Fibroblast of skin of right biceps (primary cell): ENCODE measurements around the gene GDPD5.

ENCODE experiments used
- DNase-seq: peaks from one replicate; pipeline ENCODE4 v3.0.0-alpha.2; 2013

GDPD5 gene

DNA sequence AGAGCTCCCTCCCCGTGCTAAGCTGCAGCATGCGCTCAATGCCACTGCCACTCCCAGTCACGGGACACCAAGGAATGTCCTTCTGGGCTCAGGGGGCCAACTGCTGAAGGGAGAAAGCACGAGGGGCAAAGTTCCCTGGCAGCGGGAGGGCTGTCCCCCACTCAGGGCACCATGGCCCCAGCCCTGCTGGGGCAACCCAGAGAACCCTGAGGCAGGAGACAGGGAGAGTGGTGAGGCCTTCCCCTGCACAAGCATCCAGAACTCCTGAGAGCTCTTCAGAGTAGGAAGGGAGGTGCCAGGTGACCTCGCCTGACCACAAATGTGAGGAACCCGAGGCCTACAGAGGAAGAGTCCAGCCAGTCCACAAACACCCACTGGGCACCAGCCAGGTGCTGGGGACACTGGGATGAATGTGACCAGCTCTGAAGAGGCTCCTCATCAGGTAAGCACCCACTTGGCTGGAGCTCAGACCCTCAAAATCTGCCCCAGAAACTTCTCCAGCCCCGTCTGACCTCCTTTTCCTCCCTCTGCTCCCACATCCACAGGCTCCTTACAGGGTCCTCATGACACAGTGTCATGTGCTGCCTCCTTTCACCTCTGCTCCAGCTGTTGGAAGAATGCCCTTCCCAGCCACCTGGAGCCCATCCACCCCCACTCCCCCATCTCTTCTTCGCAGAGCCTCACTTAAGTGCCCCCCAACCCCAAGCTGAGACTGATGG lies 15.6 kb downstream of the GDPD5 start:
- no peak for DNase-seq

DNA sequence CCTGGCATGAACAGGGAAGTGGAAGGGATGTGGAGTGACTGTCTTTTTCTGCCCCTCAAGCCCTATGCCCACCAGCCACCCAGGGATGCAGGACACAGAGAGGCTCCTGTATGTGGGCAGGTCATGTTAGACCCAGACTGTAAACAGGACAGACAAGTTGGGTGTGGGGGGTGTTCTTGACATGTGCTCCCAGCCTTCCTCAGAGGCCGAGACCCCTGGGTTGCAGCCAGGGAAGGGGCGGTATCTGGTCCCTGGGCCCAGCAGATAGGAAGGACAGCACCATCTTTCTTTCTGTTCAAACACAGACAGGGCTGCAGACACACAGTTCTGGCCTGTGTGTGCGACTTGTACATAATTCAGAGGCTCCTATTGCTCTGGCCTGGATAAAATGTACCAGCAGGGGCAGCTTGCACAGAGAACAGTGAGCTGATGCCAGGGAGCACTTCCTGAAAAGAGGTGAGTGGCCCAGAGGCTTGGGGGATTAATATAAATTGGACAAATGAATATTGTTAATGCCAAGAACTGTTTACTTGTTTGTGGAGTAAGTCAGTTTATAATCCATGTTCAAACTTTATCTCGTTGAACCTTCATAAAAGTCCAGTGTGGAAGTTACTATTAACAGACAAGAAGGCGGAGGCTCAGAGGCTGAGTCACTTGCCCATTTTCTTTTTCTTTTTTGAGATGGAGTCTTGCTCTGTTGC lies 16.6 kb downstream of the GDPD5 start:
- DNase-seq, result no peak

DNA sequence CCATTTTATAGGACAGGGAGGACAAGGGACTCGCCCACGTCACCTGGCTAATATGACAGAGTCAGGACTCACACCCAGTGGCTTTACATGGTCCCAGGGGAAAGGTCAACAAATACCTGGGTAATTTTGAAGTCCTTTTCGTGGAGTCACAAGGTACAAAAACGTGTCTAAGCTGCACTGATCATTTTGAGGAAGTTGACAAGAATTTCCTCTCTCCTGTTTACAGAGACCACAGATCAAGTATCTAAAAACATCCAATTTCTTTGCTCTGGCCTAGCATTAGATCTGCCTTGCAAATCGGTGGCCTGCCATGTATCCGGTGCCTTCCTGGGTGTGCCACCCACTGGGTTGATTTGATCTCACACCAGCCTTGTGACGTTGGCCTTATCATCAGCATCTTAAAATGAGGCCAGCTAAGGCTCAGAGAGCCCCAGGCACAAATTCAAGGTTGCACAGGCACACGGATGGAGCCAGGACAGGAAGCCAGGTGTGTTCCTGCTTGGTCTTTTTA lies 17.6 kb downstream of the GDPD5 start:
- DNase-seq, result no peak

DNA sequence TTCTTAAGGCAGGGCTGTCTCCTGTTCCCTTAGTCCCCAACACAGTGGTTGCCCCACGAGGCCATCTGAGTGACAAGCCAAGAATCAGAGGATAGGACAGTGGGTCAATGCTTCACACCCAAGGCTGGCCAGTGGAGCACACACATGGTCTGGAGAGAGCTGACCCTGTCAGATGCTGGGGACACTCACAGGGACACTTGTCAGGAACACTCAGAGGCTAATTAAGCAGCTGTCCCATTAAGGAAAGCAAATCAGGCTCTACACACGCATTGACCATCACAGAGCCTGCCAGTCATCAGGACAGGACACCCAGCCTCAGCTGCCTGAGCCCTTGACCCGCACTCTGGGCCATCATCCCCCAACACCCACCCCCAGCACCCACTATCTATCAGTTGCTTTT lies 18.2 kb downstream of the GDPD5 start:
- no peak for DNase-seq

DNA sequence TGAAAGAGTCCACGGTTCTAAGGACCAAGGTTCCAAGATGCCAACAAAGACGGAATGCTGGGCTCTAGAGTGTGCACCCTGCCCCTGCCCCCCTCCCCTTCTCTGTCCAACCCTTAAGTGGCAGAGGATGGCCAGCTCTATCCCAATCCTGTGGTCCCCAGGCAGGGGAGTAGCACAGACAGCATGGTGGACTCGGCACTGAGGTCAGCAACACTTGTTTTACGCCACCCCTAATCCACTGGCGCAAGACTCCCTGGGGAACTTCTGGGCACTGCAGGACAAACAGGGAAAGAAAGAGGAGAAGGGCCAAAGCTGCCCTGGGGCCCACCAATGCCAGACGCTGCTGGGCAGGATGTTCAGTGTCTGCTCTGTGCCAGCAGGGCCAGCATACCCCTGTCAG lies 18.9 kb downstream of the GDPD5 start:
- no peak for DNase-seq

DNA sequence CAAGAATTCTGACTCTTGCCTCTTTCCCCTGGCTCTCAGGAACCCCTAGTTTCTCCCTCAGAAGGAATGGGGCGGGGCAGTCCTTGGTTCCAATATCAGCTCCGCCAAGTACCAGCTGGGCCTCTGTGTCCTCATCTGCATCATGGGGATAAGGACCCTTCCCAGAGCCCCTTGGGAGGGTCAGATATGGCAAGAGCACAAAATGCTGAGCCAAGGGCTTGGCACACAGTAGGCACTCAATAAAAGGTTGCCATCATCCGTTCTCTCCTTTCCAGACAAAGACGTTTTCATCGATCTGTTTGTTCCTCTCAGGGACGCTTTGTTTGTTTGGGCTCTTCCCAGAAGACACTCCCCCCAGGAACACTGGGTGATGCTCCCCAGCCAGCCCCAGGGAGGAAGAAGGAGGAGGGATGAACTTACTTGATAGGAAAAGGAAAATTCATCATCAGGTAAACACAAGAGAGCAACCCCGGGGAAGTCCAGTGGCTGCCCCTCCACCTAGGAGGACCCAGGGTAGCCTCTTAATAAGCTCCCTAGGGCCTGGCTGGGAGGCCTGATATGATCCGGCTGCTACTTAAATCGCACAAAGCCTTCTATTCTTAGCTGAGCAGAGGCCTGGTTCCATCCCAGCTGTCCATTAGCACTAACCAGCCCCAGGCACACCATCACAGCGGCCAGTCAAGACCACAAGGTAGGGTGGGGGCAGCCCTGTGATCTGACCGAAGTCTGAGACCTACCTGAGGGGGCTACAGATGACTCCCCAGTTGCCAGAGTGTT lies 19.6 kb downstream of the GDPD5 start:
- DNase-seq, result no peak

DNA sequence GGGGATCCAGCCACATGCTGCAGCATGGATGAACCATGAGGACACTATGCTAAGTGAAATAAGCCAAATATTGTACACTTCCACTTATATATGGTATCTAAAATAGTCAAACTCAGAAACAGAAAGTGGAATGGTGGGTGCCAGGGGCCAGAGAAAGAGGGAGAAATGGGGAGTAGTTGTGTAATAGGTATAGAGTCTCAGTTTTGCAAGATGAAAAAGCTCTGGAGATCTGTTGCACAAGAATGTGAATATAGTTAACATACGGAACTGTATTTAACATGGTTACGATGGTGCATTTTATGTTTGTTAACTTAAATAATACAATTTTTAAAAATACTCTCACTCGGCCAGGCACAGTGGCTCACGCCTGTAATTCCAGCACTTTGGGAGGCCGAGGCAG lies 21.2 kb downstream of the GDPD5 start:
- DNase-seq, result no peak

DNA sequence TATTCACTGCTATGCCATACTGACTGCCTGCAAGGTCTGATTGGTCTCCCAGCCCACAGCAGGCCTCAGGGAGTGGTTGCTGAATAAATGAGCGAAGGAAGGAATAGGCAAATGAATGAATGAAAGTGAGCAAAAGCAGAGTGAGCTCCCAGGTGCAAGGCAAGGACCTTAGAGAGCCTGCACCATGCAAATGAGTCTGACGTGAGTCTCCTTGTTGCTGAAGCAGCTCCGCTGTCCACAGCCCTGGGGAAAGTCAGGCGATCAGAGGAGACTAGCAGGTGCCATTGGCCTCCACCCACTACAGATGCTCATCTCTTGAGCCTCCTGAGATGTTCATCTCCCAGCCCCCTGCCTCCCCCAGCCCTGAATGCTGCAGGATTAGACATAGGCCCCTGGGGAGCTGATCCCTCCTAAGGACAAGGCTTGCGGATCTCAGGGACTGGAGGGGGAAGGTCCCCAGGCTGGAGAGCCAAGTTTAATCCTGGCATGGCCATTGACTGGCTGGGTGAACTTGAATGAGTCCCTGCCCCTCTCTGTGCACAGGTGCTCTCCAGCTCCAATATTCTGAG lies 22.1 kb downstream of the GDPD5 start:
- DNase-seq, result no peak

DNA sequence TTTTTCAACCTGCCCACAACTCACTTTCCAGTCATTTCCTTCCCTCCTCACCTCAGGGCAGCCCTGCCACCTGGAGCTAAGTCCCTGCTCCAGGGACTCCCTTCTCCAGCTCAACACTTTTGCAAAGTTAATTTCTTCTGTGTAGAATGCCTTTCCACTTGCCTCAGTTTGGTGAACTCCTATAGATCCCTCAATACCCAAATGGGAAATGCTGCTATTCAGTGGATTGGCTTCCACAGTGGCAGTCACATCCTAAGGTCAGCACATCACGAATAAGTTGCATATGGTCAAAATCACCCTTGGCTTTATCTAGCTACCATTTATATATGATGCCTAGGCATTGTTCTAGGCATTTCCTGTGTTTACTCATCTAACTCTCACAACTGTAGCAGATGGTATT lies 23.6 kb downstream of the GDPD5 start:
- no peak for DNase-seq

DNA sequence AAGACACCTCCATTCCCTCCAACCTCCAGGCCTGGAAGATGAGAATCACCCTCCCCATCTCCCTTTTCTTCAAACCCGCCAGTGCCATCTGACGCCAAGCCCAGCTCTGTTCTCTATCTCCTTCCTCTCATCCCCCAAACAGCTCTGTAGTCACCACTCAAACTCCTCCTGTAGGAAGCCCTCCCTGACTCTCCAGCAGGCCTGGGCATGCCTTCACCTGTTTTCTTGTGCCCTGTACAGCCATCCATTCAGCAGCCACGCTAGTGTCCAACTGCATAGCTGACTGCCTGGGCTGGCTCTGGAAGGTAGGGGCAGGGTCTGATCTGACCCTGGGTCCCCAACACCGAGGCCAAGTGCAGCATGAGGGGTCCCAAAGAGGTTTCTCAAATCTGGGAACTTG lies 25.0 kb downstream of the GDPD5 start:
- no peak for DNase-seq

DNA sequence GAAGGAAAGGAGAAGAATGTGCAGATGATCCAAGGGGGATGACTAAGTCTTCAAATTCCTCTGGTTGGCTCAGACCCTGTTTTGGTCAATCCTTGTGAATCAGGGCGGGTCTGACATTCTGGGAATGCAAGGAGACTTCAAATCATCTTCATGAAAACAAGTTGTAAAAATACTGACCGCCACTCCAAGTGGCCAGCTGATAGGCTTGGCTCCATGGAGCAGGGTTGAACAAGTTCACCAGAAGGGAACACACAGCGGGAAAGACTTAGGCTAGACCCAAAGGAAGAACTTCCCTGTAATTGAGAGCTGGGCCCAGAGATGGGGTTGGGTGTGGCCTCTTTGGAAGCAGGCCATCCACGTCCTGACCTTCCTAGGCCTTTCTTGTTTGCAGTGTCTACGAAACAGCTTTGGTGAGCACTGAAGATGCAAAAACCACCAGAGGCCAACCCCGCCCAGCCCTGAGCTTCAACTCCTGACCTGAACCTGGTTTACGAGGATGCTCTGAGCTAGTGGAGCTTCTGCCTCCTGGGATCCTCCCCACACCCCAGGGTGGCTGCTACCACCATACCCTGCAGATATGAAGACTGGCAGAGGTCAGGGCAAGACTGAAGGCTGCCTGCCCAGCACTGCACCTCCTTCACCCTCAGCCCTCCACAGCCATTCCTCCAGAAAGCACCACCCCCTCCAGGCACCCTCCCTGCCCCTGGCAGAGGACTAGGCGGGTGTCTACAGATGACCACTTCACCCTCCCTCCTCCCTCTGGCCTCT lies 26.1 kb downstream of the GDPD5 start:
- peak; percentile 94 for DNase-seq

DNA sequence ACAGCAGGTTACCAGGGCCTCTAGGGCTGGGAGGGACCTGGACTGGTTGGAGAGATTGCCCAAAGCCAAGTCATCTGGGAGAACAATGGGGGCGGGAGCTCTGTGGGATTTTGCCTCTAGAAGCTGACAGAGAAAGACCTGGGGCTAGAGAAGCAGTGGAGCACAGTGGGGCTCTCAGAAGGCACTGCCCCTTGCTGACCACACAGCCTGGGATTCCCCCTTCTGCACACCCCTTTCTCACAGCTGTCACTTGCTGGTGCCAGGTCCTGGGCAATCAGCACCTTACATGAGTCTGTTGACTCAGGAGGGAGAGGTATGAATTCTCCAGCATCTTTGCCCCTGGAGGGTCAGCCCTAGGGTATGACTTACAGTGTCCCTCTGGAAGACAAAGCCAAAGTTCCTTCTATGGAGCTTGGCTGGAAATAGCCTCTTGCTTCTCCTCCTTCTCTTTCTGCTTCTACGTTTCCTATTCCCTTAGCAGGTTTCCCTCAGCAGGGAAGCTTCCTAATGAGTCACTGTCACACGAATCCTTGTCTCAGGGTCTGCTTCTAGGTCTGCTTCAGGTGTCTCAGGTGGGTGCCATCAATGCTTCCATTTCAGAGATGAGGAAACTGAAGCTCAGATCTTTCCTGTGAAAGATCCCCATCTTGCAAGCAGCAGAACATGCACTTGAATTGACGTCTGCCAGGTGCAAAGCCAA lies 27.0 kb downstream of the GDPD5 start:
- peak; percentile 25 for DNase-seq

DNA sequence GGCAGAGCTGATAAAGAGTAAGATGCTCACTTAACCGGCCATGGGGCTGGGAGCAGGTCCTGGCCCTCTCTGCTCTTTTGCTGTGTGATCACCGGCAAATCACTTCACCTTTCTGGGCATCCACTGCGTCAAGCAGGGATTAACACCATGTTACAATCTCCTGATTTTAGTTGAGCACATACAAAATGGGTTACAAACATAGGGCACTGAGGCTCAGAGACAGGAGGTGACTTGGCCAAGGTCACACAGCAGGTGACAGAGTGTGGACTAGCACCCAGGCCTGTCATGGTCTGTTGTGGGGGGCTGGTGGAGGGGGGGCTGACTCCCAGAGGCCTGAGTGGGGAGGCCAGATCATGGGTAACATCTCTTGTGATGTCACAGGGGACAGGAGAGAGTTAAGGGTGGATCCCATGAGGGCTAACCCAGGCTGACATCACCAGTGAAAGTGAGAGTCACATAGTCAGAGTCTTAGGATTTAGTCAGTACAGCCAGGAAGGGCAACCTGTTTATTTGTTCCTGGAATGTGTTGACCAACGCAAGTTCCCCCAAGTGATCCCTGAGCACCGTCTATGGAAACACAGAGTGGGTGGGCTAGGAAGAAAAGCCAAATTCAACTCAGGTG lies 27.8 kb downstream of the GDPD5 start:
- DNase-seq, result no peak

DNA sequence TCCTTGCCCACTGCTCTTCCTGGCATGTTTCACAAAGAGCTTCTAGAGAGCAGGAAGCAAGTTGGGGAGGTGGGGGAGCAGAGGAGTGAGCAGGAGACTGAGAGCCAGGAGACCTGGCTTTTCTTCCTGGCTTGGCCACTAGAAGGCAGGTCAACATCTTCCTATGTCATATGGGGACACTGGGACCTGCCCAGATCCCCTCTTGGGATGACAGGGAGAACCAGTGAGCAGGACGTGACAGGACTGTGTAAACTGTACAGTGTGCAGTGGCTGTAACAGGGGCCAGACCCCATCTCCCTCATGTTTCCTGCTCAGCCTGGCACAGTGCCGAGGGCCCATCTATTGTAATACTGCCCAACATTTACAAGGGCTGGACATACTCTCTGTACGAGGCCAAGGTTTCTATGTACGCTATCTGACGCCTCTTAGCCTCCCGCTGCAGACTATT lies 29.4 kb downstream of the GDPD5 start:
- no peak for DNase-seq

DNA sequence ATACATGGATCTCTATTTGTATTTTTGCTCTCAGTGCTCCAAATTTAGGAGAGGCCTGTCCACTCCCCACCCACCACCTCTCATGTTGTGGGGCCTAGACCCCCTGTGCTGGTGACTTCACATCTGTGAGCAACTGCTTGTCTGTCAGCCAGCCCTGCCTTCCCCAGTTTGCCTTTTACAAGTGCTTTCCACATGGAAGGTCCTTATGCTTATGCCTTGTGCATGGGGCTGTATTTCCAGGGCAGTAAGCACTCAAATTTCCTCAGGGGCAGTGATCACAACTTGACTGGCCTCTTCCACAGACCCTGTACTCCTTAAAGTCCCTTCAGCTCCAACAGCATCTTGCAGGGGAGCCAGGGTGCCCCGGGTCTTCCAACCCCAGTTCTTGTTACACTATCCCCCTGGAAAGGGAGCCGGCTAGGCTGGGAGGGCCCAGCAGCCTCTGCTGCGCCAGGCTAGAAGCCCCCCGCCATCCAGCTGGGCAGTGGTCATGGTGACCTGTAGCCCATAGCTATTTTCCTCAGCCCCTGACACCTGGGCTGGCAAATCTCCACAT lies 29.9 kb downstream of the GDPD5 start:
- no peak for DNase-seq

DNA sequence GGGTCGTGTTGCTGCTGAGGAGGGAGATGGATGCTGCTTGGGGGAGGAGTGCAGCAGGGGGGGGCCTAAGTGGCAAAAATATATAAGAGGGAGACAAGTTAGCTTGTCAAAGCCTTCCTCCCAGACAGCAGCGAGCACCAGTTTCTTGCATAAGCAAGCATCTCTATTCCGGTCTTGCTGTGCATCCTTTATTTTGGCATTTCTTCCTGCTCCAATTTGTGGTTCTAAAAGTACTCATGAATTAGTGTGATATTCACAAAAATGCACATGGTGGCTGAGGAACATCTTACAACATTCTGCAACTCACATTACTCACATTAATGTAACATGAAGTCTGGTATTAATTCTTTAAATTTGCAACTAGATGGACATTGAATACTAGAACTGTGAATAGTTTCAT lies 32.1 kb downstream of the GDPD5 start:
- peak; percentile 20 for DNase-seq

DNA sequence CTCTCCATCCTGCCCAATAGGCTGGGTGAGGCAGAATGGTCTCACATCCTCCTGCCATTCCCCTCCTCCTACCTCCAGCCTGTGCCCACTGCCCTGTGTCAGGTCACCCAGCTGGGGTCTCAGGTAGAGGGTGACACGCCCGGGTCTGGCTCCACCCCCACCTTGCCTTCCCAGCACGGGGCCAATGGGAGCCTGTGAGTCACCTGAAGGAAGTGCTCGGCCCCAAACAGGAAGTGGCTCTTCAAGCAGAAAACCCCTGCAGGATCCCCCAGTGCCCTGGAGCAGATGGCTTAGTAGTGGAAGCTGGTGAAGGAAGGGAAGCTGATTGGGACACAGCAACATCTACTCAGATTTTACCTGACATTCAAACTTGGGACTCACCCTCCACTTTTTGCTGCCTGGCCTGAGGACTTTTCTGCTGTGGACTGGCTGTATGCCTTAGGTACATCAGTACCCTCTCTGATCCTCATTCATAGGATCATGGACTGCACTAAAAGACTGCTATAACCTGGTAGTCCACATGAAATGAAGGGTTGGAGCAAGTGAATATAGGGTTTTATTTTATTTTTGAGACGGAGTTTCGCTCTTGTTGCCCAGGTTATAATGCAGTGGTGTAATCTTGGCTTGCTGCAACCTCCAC lies 33.4 kb downstream of the GDPD5 start:
- DNase-seq, result peak; percentile 45

DNA sequence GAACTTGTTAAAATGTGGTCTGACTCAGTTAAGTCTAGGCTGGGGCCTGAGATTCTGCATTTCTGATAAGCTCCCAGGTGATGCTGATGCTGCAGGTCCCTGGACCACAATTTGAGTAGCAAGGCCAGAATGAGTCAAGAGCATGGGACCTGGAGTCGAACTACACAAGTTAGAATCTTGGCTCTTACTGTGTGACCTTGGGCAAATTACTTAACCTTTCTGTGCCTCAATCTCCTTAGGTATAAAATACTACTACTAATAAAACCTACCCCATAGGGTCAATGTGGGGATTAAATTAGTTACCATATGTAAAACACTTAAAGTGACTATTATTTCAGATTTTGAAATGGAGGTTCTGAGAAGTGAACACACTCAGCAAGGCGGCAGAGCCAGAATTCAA lies 34.3 kb downstream of the GDPD5 start:
- DNase-seq, result no peak

DNA sequence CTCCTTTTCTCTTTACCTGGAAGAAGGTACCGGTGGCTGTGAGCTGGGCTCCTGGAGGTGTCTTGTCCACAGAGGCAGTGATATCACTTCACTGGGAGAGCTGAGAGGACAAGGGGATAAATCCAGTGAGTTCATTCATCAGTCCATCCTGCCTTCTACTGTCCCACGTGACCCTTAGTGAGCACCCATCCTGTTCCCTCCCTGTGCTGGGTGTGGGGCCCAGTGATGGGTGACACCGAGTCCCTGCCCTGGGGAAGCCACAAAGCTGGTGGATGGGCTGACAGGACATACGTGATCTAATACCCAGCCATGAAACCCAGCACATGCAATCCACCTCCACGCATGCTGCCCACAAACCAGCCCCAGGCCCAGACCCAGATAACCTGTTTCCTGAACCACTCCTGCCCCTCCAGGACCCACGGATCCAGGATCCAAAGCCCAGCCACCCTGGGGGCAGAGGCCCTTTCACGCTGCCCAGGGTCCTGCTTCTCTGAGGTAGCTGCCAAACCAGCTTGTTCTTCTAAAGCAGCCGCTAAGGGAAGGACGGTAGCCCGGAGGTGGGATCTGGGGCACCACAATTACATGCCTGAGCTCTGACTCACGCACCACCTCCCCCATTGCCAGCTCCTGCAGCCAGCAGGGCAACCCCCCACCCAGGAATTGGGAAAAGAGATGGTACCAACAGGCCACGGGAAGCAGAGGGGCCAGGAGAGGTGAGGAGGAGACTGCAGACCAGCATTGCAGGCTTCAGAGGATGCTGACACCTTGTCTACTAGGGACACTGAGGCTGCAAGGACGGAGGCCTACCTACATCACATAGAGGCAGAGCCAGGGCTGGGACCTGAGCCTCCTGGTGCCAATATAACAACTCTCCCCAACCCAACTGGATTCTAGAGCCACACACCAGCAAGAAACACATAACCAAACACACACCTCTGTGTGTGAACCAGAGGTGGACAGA lies 35.2 kb downstream of the GDPD5 start:
- peak; percentile 77 for DNase-seq
